SK-N-SH (cell line): ENCODE data around the gene PRXL2B.

Experiments used
- GABPA ChIP-seq: IDR thresholded peaks from 2 replicates; pipeline ENCODE4 v1.4.0; 2012; ENCODE audit warnings: low read depth, mild to moderate bottlenecking
- TEAD4 ChIP-seq: IDR thresholded peaks from 2 replicates; pipeline ENCODE4 v1.4.0; 2012; ENCODE audit warnings: mild to moderate bottlenecking, borderline replicate concordance; ENCODE audit not compliant: insufficient read depth

DNA sequence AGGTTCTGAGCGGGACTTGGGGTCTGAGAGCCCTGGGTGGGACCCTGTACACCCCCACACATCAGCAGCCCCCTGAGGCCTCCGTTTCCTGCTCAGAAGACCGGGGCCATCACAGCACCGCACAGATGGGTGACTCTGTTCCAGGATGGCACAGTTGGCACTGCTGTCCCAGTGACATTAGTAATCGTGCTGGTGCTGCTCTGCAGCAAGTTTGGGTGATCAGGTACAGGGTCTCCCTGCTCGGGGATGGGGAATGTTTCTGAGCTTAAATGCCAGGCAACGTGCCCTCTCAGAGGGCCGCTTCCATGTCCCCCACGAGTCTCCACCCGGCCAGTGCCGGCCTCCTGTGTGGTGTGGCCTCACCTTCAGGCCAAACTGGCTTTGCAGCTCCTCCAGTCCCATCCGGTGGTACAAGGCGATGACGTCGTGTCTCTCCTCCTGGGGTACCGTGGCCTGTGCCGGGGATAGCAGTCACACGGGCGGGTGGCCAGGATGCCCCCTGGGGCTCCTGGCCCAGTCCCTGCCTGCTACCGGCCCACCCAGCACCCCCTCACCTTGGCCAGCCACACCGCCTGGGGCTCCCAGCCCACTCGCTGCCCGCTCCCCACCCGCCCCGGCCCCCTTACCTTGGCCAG lies 17.1 kb downstream of the PRXL2B start:
- no peak for TF ChIP-seq TEAD4
- no peak for TF ChIP-seq GABPA
